ENCODE measurements around the gene COX8A. TPM values are rescaled to one million over a fixed set of nuclear protein-coding genes. Genes with fewer than 3 reads are reported as not detected.

COX8A gene
- total RNA-seq, 2 donors from 2014 or later: 830 to 1,057 TPM

DNA sequence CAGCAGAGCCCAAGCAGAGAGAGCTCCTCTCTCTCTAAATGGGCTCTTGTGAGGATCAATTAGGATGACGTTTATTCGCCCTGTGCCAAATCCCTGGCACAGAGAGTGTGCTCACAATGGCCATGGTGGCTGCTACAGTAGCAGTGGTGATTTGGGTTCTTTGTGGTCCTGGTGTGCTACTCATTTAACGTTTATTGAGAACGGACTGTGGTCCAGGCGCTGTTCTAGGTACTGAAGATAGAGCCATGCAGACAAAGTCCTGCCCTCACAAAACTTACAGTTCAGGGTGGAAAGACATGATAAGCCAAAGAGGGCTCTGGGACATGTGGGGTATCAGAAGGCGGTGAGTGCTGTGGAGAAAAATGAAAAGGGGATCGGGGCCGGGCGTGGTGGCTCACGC is 17.1 kb downstream of the COX8A start:
- no peak overlapping the region for H3K4me3 ChIP-seq
- no peak for DNase-seq (ENCODE audit: low spot score)
- H3K9me3 ChIP-seq: no peaks in the 10 kb centered on the region
- H3K36me3 ChIP-seq: peaks cover 37% of the 10 kb centered on the region
- TF ChIP-seq CTCF (IDR thresholded peaks at IDR 0.05): no peak
- H3K27me3 ChIP-seq: no peaks in the 10 kb centered on the region
- H3K27ac ChIP-seq: no peak overlapping the region
- peaks cover 0 to 21% of the 10 kb centered on the region in 2 donors for H3K4me1 ChIP-seq

DNA sequence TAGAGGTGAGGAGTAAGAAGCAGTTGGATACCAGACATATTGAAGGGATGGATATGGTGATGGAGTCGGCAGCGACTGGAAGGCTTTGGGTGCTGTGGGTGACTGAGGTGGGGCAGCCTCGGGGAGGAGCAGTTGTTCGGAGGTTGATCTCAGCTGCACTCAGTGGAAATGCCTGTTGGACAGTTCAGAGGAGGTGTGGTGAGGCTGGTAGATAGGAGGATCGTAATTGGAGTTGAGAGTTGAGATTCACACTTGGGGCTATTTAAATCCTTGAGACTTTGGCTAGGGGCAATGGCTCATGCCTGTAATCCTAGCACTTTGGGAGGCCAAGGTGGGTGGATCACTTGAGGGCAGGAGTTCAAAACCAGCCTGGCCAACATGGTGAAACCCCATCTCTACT is 18.7 kb downstream of the COX8A start:
- Histone ChIP-seq H3K36me3 (peaks cover 51% of the 10 kb centered on the region), H3K27ac (no peak overlapping the region), H3K4me1 (peaks cover 0 to 6% of the 10 kb centered on the region in 2 donors), H3K27me3 (no peaks in the 10 kb centered on the region), H3K4me3 (no peak overlapping the region), H3K9me3 (no peaks in the 10 kb centered on the region)
- no peak for TF ChIP-seq CTCF (IDR thresholded peaks at IDR 0.05)
- DNase-seq (ENCODE audit: low spot score): no peak

- Histone ChIP-seq H3K27me3 (no peaks in the 10 kb centered on the region), H3K4me3 (no peak overlapping the region), H3K27ac (no peak overlapping the region), H3K9me3 (no peaks in the 10 kb centered on the region), H3K36me3 (peaks cover 42% of the 10 kb centered on the region), H3K4me1 (peaks cover 0 to 7% of the 10 kb centered on the region in 2 donors)
- TF ChIP-seq CTCF (IDR thresholded peaks at IDR 0.05): no peak
- no peak for DNase-seq (ENCODE audit: low spot score)
Observed at GRCh38 chr11:63993993-63994392, 19.6 kb downstream of the COX8A start.

GRCh38 chr11:63996512-63996911 is 22.1 kb downstream of the COX8A start:
- TF ChIP-seq CTCF (IDR thresholded peaks at IDR 0.05): no peak
- no peak for DNase-seq (ENCODE audit: low spot score)
- H3K9me3 ChIP-seq: no peaks in the 10 kb centered on the region
- no peak overlapping the region for H3K4me3 ChIP-seq
- H3K27me3 ChIP-seq: no peaks in the 10 kb centered on the region
- peaks cover 29% of the 10 kb centered on the region for H3K36me3 ChIP-seq
- peaks cover 0 to 31% of the 10 kb centered on the region in 2 donors for H3K4me1 ChIP-seq
- no peak overlapping the region for H3K27ac ChIP-seq

- Histone ChIP-seq H3K27ac (no peak overlapping the region), H3K36me3 (peaks cover 29% of the 10 kb centered on the region), H3K4me1 (peaks cover 0 to 38% of the 10 kb centered on the region in 2 donors), H3K4me3 (no peak overlapping the region), H3K27me3 (no peaks in the 10 kb centered on the region), H3K9me3 (no peaks in the 10 kb centered on the region)
- no peak for DNase-seq (ENCODE audit: low spot score)
- no peak for TF ChIP-seq CTCF (IDR thresholded peaks at IDR 0.05)
Observed at GRCh38 chr11:63997104-63997700, 22.8 kb downstream of the COX8A start.

DNA sequence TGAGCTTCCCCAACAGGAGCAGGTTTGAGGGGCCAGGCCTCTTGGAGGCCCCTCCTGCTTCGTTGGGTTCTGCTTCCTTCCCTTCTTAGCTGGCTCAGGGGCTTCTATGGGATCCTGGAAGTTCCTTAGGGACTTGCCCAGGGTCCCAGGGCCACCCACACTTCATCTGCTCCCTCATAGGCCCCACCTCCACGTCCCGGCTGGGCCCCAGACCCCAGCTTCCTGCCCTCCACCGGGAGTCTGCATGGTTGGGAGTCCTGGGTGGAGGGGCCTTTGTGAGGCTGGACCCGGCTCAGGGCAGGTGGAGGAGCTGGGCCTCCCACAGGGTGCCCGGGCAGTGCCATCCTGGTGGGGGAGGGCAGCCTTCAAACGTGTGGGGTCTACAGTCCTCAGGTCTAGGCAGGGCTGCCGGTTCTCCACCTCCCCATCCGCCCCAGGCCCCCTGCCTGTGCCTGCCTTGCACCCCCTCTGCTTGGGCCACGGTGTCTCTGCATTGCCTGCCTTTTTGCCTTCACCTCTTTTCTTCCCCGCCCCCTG is 23.4 kb downstream of the COX8A start:
- Histone ChIP-seq H3K27me3 (no peaks in the 10 kb centered on the region), H3K9me3 (no peaks in the 10 kb centered on the region), H3K4me1 (peaks cover 0 to 40% of the 10 kb centered on the region in 2 donors), H3K4me3 (no peak overlapping the region), H3K36me3 (peaks cover 29% of the 10 kb centered on the region), H3K27ac (no peak overlapping the region)
- TF ChIP-seq CTCF (IDR thresholded peaks at IDR 0.05): no peak
- no peak for DNase-seq (ENCODE audit: low spot score)

All from right atrium auricular region (tissue), 2 donors.